Fibroblast of upper back skin (primary cell): ENCODE data around the gene SCRN2.

ENCODE experiments used
- DNase-seq: peaks from one replicate; pipeline ENCODE4 v3.0.0-alpha.2; 2013

SCRN2 gene

DNA sequence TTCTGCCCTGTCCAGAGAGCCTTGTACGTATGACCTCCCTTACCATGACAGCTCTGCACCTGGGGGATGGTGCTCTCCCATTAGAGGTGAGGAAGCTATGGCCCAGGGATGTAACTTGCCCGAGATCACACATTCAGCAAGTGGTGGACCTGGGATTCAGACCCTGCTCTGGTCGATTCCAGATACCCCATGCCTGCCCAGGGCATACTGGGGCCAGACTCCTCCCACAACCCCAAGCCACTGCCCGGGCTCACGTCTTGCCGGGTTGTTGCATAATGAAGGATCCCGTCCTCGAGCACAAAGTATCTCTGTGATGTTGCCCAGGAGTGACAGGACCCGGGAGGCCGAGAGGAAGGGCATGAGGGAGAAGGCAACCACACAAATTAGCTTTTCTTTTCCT is 21.6 kb downstream of the SCRN2 start:
- DNase-seq = no peak

GRCh38 chr17:47818002-47818695 is 22.9 kb downstream of the SCRN2 start:
- no peak for DNase-seq

GRCh38 chr17:47816947-47817346 is 24.1 kb downstream of the SCRN2 start:
- no peak for DNase-seq

DNA sequence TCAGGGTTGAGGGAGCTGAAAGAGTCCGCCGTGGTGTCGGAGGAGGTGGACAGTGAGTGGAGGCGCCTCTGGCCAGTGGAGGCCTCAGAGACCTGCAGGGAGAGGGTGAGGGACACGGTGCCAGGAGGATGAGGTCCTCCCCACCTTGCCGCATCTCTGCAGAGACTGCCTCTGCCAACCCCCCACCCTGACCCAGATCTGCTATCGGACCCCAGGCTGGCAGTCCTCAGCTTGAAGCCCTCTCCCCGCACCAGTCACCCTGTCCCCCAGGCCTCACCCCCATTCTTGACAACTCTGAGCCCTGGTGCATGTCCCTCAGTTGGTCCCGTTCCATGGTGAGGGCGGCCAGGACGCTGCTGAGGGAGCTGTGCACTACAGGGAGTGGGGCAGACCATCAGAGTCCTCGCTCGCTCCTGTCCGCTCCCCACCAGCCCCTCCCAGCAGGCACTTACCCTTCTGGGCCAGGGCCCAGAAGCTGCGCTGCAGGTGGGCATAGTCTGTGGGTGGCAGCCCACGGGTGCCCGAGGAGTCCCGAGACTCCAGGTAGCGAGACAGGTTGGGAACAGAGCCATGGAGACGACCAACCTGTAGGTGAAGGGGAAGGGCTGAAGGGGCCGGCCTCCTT is 24.9 kb downstream of the SCRN2 start:
- DNase-seq = no peak

DNA sequence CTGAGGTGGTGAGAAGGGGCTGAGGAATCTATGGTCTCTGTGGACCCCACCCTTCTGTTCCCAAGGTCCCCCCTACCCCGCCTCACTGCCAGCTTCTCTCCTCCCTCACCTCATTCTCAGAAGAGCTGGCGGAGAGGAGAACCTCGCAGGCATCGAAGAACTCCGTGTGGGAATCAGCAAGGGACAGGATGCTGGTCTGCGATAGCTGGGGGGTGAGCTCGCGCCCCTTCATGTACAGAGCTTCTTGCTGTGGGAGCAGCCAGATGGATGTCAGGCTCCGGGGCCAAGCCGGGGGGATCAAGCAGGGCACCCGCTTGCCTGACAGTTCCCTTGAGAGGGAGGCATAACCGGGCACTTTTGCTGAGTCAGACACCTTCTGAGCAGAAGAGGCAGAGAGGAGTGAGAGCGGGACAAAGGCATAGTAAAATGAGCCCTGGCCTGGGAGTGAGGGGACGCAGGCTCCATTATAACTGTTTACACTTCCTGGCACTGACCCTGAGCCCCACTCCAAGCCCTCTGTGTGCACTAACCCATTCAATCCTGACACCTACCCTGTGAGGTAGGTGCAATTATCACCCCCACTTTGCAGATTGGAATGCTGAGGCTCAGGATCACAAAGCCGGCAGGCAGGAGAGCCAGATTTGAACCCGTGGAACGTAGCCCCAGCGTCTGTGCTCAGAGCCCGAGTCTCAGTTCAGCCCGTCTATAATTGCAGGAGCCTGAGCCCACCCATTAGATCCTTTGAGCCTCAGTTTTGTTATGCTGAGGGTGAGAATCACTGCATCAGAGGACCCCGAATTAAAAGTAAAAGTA is 25.8 kb downstream of the SCRN2 start:
- DNase-seq = no peak

GRCh38 chr17:47813512-47814031 is 27.5 kb downstream of the SCRN2 start:
- DNase-seq = no peak

- no peak for DNase-seq
Observed at GRCh38 chr17:47813077-47813476, 28.0 kb downstream of the SCRN2 start.

- DNase-seq = no peak
Observed at GRCh38 chr17:47812146-47812920, 28.7 kb downstream of the SCRN2 start.

- no peak for DNase-seq
Observed at GRCh38 chr17:47811709-47812108, 29.4 kb downstream of the SCRN2 start.

- no peak for DNase-seq
Observed at GRCh38 chr17:47810901-47811635, 30.0 kb downstream of the SCRN2 start.

DNA sequence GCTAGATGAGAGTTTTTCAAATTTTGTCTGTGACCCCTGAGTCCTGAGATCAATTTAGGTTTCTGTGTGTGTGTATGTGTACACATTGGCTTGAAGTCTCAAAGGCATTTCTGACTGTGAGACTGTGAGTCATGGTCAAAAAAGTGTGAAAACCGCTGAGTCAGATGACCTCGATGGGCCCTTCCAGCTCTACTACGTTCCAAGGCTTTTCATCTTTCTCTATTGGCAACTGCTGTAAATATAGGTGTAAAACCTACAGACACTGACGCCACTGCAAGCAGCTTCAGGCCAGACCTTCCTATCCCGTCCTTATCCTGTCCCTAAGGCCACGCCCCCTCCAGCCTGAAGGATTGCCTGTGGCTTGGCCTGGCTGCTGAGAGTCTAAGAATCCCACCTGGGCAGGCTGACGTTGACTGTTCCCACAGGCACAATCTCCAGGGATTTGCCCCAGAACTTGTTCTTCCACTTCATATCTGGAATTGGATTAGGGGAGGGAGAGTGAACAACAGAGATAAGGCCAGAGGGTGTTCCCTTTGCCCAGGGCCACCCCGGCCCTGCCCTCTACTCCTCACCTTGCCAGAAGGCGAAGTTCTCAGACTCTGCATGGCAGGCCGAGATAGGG is 30.8 kb downstream of the SCRN2 start:
- peak; percentile 83 for DNase-seq

GRCh38 chr17:47808830-47809480 is 32.1 kb downstream of the SCRN2 start:
- no peak for DNase-seq

GRCh38 chr17:47808036-47808829 is 32.8 kb downstream of the SCRN2 start:
- DNase-seq = no peak

GRCh38 chr17:47807421-47807820 is 33.7 kb downstream of the SCRN2 start:
- DNase-seq = no peak

DNA sequence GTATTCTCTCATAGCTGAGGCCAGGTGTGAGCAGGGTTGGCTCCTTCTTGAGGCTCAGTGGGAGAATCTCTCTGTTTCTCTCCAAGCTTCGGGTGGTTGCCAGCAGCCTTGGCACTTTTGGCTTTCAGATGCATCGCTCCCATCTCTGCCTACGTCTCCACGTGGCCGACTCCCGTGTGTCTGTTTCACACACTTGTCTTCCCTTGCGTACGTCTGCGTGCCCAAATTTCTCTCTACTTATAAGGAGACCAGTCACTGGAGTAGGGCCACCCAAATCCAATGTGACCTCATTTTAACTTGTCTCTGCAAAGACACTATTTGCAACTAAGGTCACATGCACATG is 34.2 kb downstream of the SCRN2 start:
- no peak for DNase-seq

DNA sequence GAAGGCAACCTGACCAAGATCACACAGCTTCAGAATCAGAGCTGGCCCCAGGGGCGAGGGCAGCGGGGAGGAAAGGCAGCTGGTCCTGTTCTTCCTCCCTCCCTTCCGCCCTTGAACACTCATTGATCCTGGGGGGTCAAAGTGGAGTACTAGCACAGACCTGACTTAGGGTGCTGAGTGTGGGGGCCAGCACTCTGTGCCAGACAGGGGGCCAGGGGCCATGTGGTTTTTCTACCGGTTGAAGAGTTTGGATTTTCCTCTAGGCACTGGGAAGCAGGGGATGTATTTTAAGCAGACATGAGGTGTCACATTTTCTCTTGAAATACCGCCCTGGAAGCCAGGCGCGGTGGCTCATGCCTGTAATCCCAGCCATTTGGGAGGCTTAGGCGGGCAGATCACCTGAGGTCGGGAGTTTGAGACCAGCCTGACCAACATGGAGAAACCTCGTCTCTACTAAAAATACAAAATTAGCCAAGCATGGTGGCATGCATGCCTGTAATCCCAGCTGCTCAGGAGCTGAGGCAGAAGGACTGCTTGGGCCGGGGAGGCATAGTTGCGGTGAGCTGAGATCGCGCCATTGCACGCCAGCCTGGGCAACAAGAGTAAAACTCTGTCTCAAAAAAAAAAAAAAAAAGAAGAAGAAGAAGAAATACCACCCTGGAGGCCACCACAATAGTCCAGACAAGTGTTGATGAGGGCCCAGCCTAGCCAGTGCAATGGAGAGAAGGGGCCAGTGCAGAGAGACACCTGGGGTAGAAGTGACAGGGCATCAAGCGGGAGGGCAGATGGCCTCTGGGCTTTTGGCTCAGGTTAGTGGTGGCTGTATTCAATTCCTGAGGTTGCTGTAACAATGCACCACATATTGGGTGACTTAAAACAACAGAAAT is 34.8 kb downstream of the SCRN2 start:
- no peak for DNase-seq

DNA sequence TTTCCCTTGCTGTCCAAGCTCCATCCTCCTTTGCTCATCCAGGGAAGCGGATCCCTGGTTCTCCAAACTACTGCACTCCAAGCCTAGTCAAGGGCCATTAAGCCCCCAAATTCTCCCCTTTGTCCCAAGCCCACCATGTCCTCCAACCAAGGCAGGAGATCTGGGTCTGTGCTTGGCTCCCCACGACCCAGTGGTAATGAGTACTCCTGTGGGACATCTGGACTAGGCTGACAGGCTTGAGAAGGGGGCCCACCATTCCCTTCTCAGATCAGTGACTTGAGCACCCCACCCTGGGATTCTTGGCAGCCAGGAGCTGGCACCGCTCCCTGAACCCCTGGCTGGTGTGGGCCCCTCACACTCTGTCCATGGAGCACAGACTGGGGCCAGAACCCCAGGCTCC is 36.6 kb downstream of the SCRN2 start:
- no peak for DNase-seq

- DNase-seq = no peak
Observed at GRCh38 chr17:47803751-47804150, 37.3 kb downstream of the SCRN2 start.

DNA sequence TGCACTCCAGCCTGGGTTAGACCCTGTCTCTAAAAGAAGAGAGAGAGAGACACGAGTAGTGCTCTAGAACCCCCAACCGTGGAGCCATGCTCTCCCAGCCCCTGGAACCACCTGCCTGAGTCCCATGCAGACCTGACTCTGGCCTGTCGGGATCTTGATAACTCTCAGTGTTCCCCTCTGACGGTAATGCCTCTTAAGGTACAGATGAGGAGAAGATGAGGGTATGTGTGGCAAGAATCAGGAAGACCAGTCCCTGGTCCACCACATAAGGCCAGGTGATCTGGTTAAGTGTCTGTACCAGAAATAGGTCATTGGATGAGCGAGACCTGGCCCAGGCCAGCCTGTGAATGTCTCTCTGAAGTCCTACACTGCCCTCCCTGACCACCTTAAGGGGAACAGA is 37.9 kb downstream of the SCRN2 start:
- no peak for DNase-seq
